NCI-H460 (cell line): ENCODE results near the gene LLCFC1. TPM values are rescaled to one million over a fixed set of nuclear protein-coding genes. Genes with fewer than 3 reads are reported as not detected.
"Not testable (repeated sequence)": the region's sequence is repeated elsewhere in the genome, so short reads cannot be mapped to it uniquely, and the experiment has no call there.

ENCODE experiments used
- DNase-seq: peaks from one replicate; pipeline ENCODE4 v3.0.0-alpha.2; 2016; ENCODE audit warnings: low read depth; ENCODE audit errors: extremely low read depth
- total RNA-seq: library from RNA; depleted of rRNA; stranded (reverse); fragments of >200 nt; shearing (Covaris generic); gene quantifications from 2 replicates; pipeline ENCODE4 v1.2.3, GENCODE V29; 2014; rRNA removed

LLCFC1 gene
- total RNA-seq, 1 experiment from 2014 or later: not detected

- DNase-seq: no peak
These were observed 35.3 kb downstream of the LLCFC1 start for GRCh38 chr7:142974626-142975025.

- not testable (repeated sequence) for DNase-seq
These were observed 39.1 kb downstream of the LLCFC1 start for GRCh38 chr7:142978402-142978801.

DNA sequence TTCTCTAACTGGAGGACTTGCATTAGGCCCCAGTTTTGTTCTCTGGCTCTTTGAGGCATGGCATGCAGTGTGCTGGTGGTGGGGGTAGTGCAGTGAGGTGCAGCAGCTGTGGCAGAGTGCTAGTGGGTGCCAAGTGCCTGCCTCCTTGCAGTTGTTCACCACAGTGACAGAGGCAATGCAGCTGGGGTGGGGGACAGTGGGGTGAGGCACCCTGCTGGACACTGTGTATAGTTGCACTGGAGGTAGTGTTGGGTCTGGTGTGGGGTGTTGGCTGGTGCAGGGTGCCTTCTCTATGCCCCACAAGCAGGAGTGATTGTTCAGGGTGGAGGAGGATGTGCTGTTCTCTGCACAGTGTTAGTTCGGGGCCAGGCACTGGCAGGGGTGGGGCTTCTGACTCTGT, 44.5 kb downstream of the LLCFC1 start:
- DNase-seq: no peak

GRCh38 chr7:142984297-142984696, 45.0 kb downstream of the LLCFC1 start:
- no peak for DNase-seq

Other genes with a start within 250 kb of the LLCFC1 start
- gene PRSS1, start 190.0 kb upstream of the LLCFC1 start, total RNA-seq: not detected in 2 replicates
- gene PRSS2, start 168.5 kb upstream of the LLCFC1 start, total RNA-seq: not detected in 2 replicates
- gene EPHB6, start 84.4 kb upstream of the LLCFC1 start, total RNA-seq: not detected in 2 replicates
- not detected in 2 replicates for gene TRPV6, start 53.7 kb upstream of the LLCFC1 start, total RNA-seq
- gene TRPV5, start 5.7 kb upstream of the LLCFC1 start, total RNA-seq: not detected in 2 replicates
- gene KEL, start 22.9 kb downstream of the LLCFC1 start, total RNA-seq: 0.59 TPM in 1 of 2 replicates, not detected in the other
- gene OR9A2, start 87.6 kb downstream of the LLCFC1 start, total RNA-seq: not detected in 2 replicates
- gene OR6V1, start 112.9 kb downstream of the LLCFC1 start, total RNA-seq: not detected in 2 replicates
- not detected in 2 replicates for gene PIP, start 192.6 kb downstream of the LLCFC1 start, total RNA-seq
- not detected in 2 replicates for gene TAS2R39, start 243.9 kb downstream of the LLCFC1 start, total RNA-seq